SH-SY5Y (cell line): ENCODE results near the gene MYH16.

Source experiments
- GATA2 ChIP-seq: IDR thresholded peaks from 2 replicates; pipeline ENCODE4 v1.6.1; 2011; ENCODE audit warnings: mild to moderate bottlenecking, low read depth, low read length
- GATA3 ChIP-seq: IDR thresholded peaks from 2 replicates; pipeline ENCODE4 v1.6.1; 2011; ENCODE audit warnings: low read depth, mild to moderate bottlenecking, low read length, moderate library complexity

MYH16 gene

DNA sequence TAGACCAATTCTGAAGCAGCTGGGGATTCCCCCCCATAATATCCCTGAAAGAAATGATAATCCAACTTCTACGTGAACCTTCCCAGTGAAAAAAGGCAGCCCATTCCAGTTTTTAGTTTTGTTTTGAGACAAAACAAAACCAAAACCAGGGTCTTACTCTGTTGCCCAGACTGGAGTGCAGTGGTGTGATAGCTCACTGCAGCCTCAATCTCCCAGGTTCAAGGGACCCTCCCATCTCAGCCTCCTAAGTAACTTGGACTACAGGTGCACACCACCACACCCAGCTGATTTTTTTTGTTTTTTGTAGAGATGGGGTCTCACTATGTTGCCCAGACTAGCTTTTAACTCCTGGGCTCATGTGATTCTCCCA lies 40.5 kb downstream of the MYH16 start:
- TF ChIP-seq GATA2 (no peak), GATA3 (no peak)

DNA sequence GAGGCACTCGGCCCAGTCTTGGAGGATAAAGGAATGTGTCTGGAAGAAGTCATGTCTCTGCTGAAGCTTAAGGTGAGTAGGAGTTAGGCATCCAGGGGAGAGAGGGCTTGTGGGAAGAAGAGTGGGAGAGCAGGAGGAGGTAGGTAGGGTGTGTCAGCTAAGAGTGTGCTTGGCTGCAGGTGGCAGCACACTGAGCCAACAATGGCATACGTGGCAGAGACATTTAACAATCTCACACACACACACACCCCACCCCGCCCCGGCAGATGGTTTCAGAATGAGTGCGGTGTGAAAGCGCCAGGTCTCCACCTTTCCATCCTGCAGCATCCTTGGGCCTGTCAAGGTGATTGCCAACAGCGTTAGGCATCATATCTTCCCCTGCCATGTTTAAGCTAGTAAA lies 41.9 kb downstream of the MYH16 start:
- no peak for TF ChIP-seq GATA2
- no peak for TF ChIP-seq GATA3

GRCh38 chr7:99320371-99320770 lies 47.7 kb downstream of the MYH16 start:
- TF ChIP-seq GATA3 (no peak), GATA2 (no peak)

DNA sequence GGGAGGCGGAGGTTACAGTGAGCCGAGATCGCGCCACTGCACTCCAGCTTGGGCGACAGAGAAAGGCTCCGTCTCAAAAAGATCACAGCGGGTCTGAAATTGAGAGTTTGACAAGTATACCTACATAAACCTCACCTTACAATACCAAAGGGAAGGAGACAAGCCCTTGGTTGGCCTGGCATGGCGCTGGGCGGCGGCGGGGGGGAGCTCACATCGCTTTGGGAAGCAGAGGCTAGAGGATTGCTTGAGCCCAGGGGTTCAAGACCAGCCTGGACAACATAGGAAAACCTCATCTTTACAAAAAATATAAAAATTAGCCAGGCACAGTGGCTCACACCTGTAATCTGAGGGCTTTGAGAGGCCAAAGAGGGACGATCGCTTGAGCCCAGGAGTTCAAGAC lies 51.9 kb downstream of the MYH16 start:
- no peak for TF ChIP-seq GATA2
- no peak for TF ChIP-seq GATA3

- TF ChIP-seq GATA2 (no peak), GATA3 (no peak)
These were observed 52.4 kb downstream of the MYH16 start for GRCh38 chr7:99325001-99325493.

DNA sequence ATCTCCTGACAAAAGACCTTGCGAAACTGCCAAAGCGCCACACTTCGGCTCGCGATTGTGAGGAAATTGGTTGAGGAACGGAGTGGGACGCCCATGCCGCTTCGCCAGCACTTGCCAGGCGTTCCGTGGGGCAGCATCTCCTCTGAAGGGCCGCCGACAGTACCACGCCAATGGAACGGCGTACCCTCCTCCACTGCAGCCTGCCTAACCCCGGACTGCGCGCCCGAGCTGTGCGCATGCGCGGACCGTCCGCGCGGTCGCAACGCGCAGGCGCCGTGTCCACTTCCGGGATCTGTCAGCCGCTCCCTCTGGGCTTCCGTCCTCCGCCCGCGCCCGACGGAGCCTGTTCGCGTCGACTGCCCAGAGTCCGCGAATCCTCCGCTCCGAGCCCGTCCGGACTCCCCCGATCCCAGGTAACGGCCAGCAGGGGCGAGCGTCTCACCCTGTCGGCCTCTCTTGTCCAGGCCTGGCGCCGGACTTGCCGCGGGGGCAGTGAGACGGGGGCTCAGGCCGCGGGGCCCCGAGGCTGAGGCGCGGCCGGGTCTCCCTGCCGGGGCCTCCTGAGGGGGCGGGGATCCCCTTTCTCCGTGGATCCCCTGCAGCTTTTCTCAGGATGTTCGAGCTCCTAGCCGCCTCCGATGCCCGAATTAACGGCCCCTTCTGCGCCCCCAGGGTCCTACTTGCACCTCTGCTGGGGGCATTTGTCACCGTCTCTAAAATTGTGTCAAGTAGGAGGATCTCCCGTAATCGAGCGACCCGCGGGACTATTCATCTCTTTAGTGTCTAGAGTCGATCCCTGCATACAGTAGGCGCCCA lies 53.2 kb downstream of the MYH16 start, which contains the start of gene ARPC1A:
Gene ARPC1A, plus strand, starts transcription at position 307 of the 816 bp plus-strand sequence. CDS start 7,456 bp downstream, outside the sequence.
- TF ChIP-seq GATA2 (no peak; the same call in 1 of the 2 replicates), GATA3 (no peak)

GRCh38 chr7:99326408-99326782 lies 53.8 kb downstream of the MYH16 start:
- TF ChIP-seq GATA3 (no peak), GATA2 (no peak)

DNA sequence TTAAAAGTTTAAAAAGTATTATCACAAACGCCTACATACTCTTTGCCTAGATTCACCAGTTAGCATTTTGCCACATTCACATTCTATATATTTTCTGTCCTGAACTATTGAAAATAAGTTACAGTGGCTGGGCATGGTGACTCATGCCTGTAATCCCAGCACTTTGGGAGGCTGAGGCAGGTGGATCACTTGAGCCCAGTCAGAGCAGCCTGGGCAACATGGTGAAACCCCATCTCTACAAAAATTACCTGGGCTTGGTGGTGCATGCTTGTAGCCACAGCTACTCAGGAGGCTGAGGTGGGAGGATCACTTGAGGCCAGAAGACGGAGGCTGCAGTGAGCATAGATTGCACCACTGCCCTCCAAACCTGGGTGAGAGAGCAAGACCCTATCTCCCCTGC lies 58.4 kb downstream of the MYH16 start:
- TF ChIP-seq GATA2 (no peak), GATA3 (no peak)

- no peak for TF ChIP-seq GATA2
- no peak for TF ChIP-seq GATA3
These were observed 67.0 kb downstream of the MYH16 start for GRCh38 chr7:99339595-99339994.

DNA sequence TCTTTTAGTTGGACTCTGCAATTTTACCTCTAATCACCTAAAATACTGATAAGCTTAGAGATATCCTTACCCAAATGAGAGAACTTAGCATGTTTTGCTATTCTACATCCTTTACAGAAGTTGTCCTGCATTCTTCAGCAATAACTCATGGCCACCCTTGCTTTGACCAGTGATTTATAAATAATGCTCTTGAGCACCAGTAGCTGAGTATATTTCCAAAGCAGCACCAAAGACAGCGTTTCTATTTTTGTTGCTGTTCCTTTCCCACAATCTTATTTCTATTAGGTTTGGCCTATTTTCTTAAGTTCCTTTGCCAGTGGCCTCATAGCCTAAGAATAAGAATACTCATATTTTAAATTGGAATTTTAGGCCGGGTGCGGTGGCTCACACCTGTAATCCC lies 68.0 kb downstream of the MYH16 start:
- TF ChIP-seq GATA3 (no peak), GATA2 (no peak)

DNA sequence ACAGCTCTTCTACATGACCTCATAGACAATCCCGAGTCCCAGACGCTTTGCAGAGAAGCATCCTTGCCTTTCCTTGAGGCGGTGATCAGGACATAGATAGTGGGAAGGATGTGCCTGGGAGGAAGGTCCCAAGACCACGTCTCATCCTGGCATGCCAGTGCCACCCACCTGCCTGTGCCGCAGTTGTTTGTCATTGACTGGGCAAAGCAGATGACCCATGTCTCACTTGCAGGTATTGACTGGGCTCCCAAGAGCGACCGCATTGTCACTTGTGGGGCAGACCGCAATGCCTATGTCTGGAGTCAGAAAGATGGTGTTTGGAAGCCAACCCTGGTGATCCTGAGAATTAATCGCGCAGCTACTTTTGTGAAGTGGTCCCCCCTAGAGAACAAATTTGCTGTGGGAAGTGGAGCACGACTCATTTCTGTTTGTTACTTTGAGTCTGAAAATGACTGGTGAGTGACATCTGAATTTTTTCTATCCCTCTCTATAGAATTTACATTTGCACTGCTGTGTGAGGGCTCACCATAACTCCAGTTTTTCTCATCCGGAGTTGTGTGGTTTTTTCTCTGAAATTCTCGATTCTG lies 71.5 kb downstream of the MYH16 start:
- TF ChIP-seq GATA3 = no peak

DNA sequence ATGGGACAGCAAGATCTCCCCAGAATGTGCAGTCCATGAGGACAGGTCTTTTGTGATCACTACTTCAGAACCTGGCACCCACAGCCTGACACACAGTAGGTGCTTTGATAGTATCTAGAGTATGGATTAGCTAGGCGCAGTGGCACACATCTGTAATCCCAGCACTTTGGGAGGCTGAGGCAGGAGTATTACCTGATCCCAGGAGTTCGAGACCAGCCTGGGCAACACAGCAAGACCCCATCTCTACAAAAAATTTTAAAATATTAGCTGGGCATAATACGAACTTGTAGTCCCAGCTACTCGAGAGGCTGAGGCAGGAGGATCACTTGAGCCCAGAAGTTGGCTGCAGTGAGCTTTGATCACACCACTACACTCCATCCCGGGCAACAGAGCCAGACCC lies 79.6 kb downstream of the MYH16 start:
- TF ChIP-seq GATA2 (no peak), GATA3 (no peak)

GRCh38 chr7:99355098-99355497 lies 82.5 kb downstream of the MYH16 start:
- no peak for TF ChIP-seq GATA3
- TF ChIP-seq GATA2 = no peak

GRCh38 chr7:99357701-99358490 lies 85.3 kb downstream of the MYH16 start:
- no peak for TF ChIP-seq GATA3
- TF ChIP-seq GATA2 = no peak

GRCh38 chr7:99359465-99360154 lies 87.0 kb downstream of the MYH16 start:
- TF ChIP-seq GATA2 (no peak), GATA3 (no peak)
